SU-DHL-6 (cell line): ENCODE results near the gene HIP1R.

ENCODE experiments used
- EZH2phosphoT487 ChIP-seq: fragments of 200-600 bp; sonication (generic), shearing (Covaris generic); conservative IDR thresholded peaks from 2 replicates; pipeline ENCODE4 v1.6.1; 2018; ENCODE audit warnings: mild to moderate bottlenecking, antibody characterized with exemption, low read length, moderate library complexity, mixed read lengths
- TF ChIP-seq, protein P1 (sequence below): fragments of 200-600 bp; sonication (generic); IDR thresholded peaks from one replicate; pipeline ENCODE4 v1.5.1; 2017; ENCODE audit warnings: antibody characterized with exemption, mild to moderate bottlenecking, low read length, moderate library complexity; ENCODE audit not compliant: insufficient read depth, poor library complexity, severe bottlenecking

GRCh38 chr12:122878780-122879612 lies 43.7 kb downstream of the HIP1R start:
- TF ChIP-seq, protein P1, sequence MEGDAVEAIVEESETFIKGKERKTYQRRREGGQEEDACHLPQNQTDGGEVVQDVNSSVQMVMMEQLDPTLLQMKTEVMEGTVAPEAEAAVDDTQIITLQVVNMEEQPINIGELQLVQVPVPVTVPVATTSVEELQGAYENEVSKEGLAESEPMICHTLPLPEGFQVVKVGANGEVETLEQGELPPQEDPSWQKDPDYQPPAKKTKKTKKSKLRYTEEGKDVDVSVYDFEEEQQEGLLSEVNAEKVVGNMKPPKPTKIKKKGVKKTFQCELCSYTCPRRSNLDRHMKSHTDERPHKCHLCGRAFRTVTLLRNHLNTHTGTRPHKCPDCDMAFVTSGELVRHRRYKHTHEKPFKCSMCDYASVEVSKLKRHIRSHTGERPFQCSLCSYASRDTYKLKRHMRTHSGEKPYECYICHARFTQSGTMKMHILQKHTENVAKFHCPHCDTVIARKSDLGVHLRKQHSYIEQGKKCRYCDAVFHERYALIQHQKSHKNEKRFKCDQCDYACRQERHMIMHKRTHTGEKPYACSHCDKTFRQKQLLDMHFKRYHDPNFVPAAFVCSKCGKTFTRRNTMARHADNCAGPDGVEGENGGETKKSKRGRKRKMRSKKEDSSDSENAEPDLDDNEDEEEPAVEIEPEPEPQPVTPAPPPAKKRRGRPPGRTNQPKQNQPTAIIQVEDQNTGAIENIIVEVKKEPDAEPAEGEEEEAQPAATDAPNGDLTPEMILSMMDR, result no peak
- TF ChIP-seq EZH2phosphoT487, result no peak
